NCI-H524 (cell line): ENCODE results near the gene LDLR.
"Not testable (repeated sequence)": the region's sequence is repeated elsewhere in the genome, so short reads cannot be mapped to it uniquely, and the experiment has no call there.

Experiments used
- DNase-seq, 2 experiments: peaks; one replicate each; lab custom pipeline; 2025; lab: John Stamatoyannopoulos, UW

The LDLR gene

DNA sequence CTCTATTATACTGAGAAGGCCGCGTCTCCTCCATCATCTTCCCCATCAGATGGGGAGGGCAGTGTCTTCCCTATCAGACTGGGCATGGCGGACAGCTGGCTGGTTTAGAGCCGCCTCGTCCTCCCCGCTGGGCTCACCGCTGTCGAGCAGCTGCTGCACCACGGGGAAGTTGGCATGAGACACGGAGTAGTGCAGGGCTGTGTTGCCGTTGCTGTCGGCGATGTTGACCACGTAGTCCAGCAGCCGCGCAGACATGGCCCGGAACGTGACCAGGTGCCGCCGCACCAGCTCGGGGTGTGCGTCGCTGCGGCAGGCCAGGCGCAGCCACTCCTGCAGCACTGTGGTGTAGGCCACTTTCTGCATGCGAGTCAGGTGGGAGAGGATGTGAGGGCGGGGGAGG, 85.1 kb downstream of the LDLR start:
- DNase-seq = peak in 1 of 2 experiments; percentile 56

DNA sequence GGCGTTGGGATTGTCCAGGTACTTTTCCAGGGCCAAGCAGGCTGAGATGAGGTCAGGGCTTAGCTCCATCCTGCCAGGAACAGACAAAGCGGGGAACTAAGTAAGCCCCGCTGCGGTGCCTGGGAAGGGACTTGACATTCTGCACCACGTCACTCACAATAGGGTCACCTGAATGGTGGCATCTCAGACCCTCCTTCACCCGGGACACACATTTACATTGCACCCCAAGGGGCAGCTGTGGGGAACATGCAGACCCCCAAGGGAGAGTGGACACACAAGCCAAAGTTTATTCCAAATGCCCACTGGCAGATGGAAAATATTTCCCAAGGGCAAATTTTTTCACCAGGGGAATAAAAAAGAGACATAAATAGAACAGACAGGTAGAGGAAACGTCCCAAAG, 86.7 kb downstream of the LDLR start:
- DNase-seq = no peak

DNA sequence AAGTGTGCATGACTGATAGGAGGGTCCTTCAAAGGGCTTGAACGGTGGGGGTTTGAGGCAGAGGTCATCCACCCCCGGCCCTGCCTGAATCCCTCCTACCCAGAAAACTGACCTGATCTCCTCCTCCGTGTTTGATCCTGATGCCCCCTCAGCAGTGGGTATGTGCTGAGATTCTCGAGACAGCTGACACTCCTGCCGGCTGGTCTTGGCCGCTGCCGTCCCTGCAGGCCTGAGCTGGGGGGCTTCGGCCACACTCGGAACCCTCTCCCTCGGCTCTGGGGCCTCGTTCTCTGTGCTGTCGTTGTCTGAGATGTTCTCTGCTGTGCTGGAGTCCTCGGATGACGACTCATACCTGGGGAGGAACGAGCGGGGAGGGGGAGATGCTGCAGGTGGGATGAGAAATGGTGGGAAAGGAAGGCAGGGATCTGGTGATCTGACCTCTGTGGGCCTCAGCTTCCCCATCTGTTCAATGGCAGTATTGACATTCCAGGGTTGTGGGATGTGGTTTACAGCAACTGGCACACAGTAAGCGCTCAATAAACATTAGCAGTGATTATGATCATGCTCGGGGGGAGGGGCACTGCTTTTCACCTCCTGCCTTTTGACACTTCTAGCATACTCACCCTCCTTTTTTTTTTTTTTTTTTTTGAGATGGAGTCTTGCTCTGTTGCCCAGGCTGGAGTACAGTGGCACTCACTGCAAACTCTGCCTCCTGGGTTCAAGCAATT, 87.4 kb downstream of the LDLR start:
- no peak for DNase-seq

DNA sequence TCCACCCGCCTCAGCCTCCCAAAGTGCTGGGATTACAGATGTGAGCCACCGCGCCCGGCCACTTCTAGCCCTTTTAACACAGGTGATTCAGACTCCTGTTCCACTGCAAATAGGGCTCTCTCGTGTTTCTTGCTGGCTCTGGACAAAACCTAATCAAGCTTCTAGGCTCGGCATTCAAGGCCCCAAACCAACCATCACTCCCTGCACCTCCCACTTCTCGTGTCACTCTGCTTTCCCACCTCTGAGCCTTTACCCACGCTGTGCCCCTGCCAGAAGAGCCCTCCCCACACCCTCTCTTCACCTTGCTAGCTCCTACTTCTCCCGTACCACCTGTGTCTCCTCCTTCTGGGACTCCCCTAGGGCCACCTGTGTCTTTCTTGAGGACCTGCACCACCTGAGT, 88.3 kb downstream of the LDLR start:
- DNase-seq = no peak

DNA sequence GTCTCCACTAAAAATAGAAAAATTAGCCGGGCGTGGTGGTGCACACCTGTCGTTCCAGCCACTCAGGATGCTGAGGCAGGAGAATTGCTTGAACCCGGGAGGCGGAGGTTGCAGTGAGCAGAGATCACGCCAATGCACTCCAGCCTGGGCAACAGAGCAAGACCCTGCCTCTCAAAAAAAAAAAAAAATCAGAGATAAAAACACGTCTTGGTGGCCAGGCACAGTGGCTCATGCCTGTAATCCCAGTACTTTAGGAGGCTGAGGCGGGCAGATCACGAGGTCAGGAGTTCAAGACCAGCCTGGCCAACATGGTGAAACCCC, 89.8 kb downstream of the LDLR start:
- DNase-seq = not testable (repeated sequence)

DNA sequence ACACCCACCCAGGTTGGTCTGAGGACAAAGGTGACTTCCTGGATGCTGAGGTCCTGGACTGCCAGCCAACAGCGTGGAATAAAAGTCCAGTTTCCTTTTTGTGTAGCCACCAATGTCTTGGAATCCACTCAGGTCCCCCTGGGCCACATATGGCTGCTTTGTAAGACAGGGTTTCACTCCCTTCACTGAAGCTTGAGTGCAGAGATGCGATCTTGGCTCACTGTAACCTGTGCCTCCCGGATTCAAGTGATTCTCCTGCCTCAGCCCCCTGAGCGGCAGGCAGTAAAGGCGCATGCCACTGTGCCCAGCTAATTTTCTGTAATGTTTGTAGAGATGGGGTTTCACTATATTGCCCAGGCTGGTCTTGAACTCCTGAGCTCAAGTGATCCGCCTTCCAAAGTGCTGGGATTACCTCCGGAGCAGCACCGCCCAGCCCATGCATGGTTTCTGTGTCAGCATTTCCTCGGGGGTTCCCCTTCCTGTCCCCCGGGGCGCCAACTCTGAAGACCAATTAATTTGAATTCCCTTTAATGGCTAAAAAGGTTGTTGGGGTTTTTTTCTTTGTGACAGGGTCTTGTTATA, 90.5 kb downstream of the LDLR start:
- no peak for DNase-seq

DNA sequence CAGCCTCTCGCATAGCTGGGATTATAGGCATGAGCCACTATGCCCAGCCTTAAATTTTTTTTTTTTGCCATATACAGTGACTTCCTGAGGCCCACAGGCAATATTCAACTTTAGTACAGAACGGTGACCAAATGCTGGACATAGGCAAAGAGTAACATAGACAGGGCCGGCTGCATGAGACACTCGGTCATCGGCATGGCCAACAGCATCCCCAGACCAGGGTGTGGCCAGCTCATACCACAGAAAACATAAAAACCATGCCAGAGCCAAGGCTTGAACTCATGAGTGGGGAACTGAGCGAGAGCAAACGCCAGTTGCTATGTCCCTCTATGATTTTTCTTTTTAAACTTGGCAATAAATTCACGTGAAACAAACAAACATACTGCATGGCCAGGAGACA, 91.1 kb downstream of the LDLR start:
- DNase-seq = no peak

DNA sequence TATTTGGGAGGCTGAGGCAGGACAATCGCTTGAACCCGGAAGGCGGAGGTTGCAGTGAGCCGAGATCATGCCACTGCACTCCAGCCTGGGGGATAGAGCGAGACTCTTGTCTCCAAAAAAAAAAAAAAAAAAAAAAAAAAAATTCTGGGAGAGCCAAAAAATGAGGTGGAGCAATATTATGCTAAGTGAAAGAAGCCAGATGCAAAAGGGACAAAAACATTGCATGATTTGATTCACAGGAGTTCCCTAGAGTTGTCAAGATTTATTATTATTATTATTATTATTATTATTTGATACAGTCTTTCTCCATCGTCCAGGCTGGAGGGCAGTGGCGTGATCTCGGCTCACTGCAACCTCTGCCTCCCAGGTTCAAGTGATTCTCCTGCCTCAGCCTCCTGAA, 91.7 kb downstream of the LDLR start:
- DNase-seq = not testable (repeated sequence)

DNA sequence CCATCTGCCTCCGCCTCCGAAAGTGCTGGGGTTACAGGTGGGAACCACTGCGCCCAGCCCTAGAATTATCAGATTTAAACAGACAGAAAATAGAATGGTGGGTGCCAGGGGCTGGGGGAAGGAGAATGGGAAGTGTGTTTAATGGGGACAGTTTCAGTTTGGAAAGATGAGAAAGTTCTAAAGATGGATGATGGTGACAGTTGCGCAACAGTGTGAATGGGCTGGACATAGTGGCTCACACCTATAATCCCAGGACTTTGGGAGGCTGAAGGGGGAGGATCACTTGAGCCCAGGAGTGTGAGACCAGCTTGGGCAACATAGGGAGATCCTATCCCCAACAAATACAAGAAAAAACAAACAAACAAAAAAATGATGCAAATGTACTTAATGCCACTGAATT, 92.2 kb downstream of the LDLR start:
- no peak for DNase-seq
